SK-N-SH (cell line): ENCODE data around the gene ATP2B2. TPM values are rescaled to one million over a fixed set of nuclear protein-coding genes. Genes with fewer than 3 reads are reported as not detected.

Experiments
- CTCF ChIA-PET: fragments of 300-600, 350-600 bp; formaldehyde crosslinking; extraction: SDS; loops from one replicate; lab custom pipeline; 2021; lab: Yijun Ruan, JAX
- POLR2A ChIA-PET: fragments of 350-600 bp; sonication (Branson Sonifier 250); formaldehyde crosslinking; extraction: SDS; loops from one replicate; lab custom pipeline; 2020; ENCODE audit warnings: antibody characterized with exemption, inconsistent platforms; lab: Yijun Ruan, JAX
- DNase-seq: peaks from one replicate; pipeline ENCODE4 v3.0.0; 2012
- H2AFZ ChIP-seq: fragments of 200-600 bp; sonication (generic); 2 replicates; pipeline ENCODE4 v1.8.1; 2016; ENCODE audit warnings: antibody characterized with exemption, mild to moderate bottlenecking, low read depth
- H3F3A ChIP-seq: fragments of 200-600 bp; sonication (generic); replicated peaks from 2 replicates; pipeline ENCODE3; 2016; ENCODE audit warnings: antibody characterized with exemption, mild to moderate bottlenecking; ENCODE audit not compliant: insufficient read depth
- H3K27ac ChIP-seq, 2 experiments: fragments of 200-500 bp in 1 of 2; fragments of 200-600 bp in 1 of 2; sonication (Bioruptor generic) in 1 of 2; sonication (generic), shearing (Covaris generic) in 1 of 2; 2 replicates each; pipeline versions ENCODE4 v1.5.1 to v1.6.1; 2014 to 2016; ENCODE audit warnings: low read depth in 2 of 2, inconsistent platforms in 1 of 2, low read length in 1 of 2, mild to moderate bottlenecking in 1 of 2, mixed read lengths in 1 of 2
- H3K27me3 ChIP-seq: fragments of 200-600 bp; sonication (generic), shearing (Covaris generic); 2 replicates; pipeline ENCODE4 v1.6.1; 2016; ENCODE audit warnings: mixed run types; ENCODE audit not compliant: insufficient read depth
- H3K36me3 ChIP-seq, 2 experiments: fragments of 200-500 bp in 1 of 2; fragments of 200-600 bp in 1 of 2; sonication (Bioruptor generic) in 1 of 2; sonication (generic) in 1 of 2; replicated peaks in 1 of 2; 2 replicates each; pipeline versions ENCODE3 to v1.5.1; 2014 to 2016; ENCODE audit warnings: low read length in 1 of 2, mild to moderate bottlenecking in 1 of 2; ENCODE audit not compliant: insufficient read depth in 2 of 2, control insufficient read depth in 1 of 2
- H3K4me1 ChIP-seq, 2 experiments: fragments of 200-500 bp in 1 of 2; fragments of 200-600 bp in 1 of 2; sonication (Bioruptor generic) in 1 of 2; sonication (generic), shearing (Covaris generic) in 1 of 2; 2 replicates each; pipeline versions ENCODE4 v1.5.1 to v1.6.1; 2014 to 2016; ENCODE audit warnings: low read depth in 1 of 2, low read length in 1 of 2, mixed run types in 1 of 2; ENCODE audit not compliant: insufficient read depth in 2 of 2, control insufficient read depth in 1 of 2
- H3K4me2 ChIP-seq: fragments of 200-600 bp; sonication (generic), shearing (Covaris generic); 2 replicates; pipeline ENCODE4 v1.6.1; 2017; ENCODE audit warnings: mixed run types
- H3K4me3 ChIP-seq, 2 experiments: fragments of 200-500 bp in 1 of 2; fragments of 200-600 bp in 1 of 2; sonication (Bioruptor generic) in 1 of 2; sonication (generic), shearing (Covaris generic) in 1 of 2; 2 replicates each; pipeline versions ENCODE4 v1.5.1 to v1.8.1; 2014 to 2016; ENCODE audit warnings: low read depth in 2 of 2, inconsistent platforms in 1 of 2, low read length in 1 of 2, mild to moderate bottlenecking in 1 of 2, mixed read lengths in 1 of 2, moderate library complexity in 1 of 2
- H3K79me2 ChIP-seq: fragments of 200-600 bp; sonication (generic); 2 replicates; pipeline ENCODE4 v1.8.1; 2017; ENCODE audit warnings: mild to moderate bottlenecking; ENCODE audit not compliant: insufficient read depth
- H3K9ac ChIP-seq: fragments of 200-600 bp; sonication (generic); 2 replicates; pipeline ENCODE4 v1.6.1; 2017; ENCODE audit warnings: mixed run types
- H3K9me2 ChIP-seq: fragments of 200-600 bp; sonication (generic); 2 replicates; pipeline ENCODE4 v1.6.1; 2017; ENCODE audit warnings: mixed run types
- H3K9me3 ChIP-seq: fragments of 200-600 bp; sonication (generic); 2 replicates; pipeline ENCODE4 v1.6.1; 2017; ENCODE audit warnings: mixed run types, mild to moderate bottlenecking, moderate library complexity
- H4K20me1 ChIP-seq: fragments of 200-600 bp; sonication (generic); 2 replicates; pipeline ENCODE4 v1.6.1; 2017; ENCODE audit warnings: mild to moderate bottlenecking, mixed run types; ENCODE audit not compliant: insufficient read depth
- EP300 ChIP-seq, 2 experiments: IDR thresholded peaks; 2 replicates each; pipeline versions ENCODE4 v1.4.0 to v1.6.1; 2012; ENCODE audit warnings: borderline replicate concordance in 1 of 2, low read depth in 1 of 2, low read length in 1 of 2
- FOSL2 ChIP-seq: IDR thresholded peaks from 2 replicates; pipeline ENCODE4 v1.4.0; 2012; ENCODE audit warnings: low read depth, mild to moderate bottlenecking, moderate library complexity, borderline replicate concordance
- FOXJ3 ChIP-seq: sonication (generic); formaldehyde crosslinking; IDR thresholded peaks from 2 replicates; pipeline ENCODE4 v1.5.1; 2020; ENCODE audit warnings: mild to moderate bottlenecking, missing genetic modification reagents
- GABPA ChIP-seq: IDR thresholded peaks from 2 replicates; pipeline ENCODE4 v1.4.0; 2012; ENCODE audit warnings: low read depth, mild to moderate bottlenecking
- MEF2A ChIP-seq: IDR thresholded peaks from 2 replicates; pipeline ENCODE4 v1.4.0; 2012; ENCODE audit warnings: low read depth, borderline replicate concordance
- MXI1 ChIP-seq: IDR thresholded peaks from 2 replicates; pipeline ENCODE4 v1.6.1; 2012; ENCODE audit warnings: mild to moderate bottlenecking, low read depth, low read length, improper control_type of control experiment
- RCOR1 ChIP-seq: fragments of 150-350 bp; IDR thresholded peaks from 2 replicates; pipeline ENCODE4 v1.6.1; 2017; ENCODE audit warnings: antibody characterized with exemption, low read length
- RFX5 ChIP-seq: IDR thresholded peaks from 2 replicates; pipeline ENCODE4 v1.6.1; 2012; ENCODE audit warnings: mild to moderate bottlenecking, improper control_type of control experiment, low read length
- SMC3 ChIP-seq: IDR thresholded peaks from 2 replicates; pipeline ENCODE4 v1.6.1; 2012; ENCODE audit warnings: low read depth, low read length, improper control_type of control experiment
- TCF12 ChIP-seq: IDR thresholded peaks from 2 replicates; pipeline ENCODE4 v1.4.0; 2012
- TEAD4 ChIP-seq: IDR thresholded peaks from 2 replicates; pipeline ENCODE4 v1.4.0; 2012; ENCODE audit warnings: mild to moderate bottlenecking, borderline replicate concordance; ENCODE audit not compliant: insufficient read depth
- YY1 ChIP-seq: IDR thresholded peaks from 2 replicates; pipeline ENCODE4 v1.4.0; 2012; ENCODE audit warnings: low read depth, mild to moderate bottlenecking
- WGBS: methylation state at CpG from one replicate; pipeline ENCODE4 v1.1.6; 2017; ENCODE audit warnings: low lambda C conversion rate; 5-methylcytosine and 5-hydroxymethylcytosine counted together
- polyA plus RNA-seq, 3 experiments: library from polyadenylated mRNA; depleted of rRNA; stranded (reverse); fragments of >200 nt; gene quantifications; 2 replicates each; pipeline ENCODE4 v1.2.3, GENCODE V29; 2012
- TF ChIP-seq, protein P1 (sequence below): IDR thresholded peaks from 2 replicates; pipeline ENCODE4 v1.4.0; 2012; ENCODE audit warnings: low read depth, borderline replicate concordance
- TF ChIP-seq, protein P2 (sequence below): IDR thresholded peaks from 2 replicates; pipeline ENCODE4 v1.6.1; 2012; ENCODE audit warnings: mild to moderate bottlenecking, low read depth, low read length, moderate library complexity
- TF ChIP-seq, protein P3 (sequence below): IDR thresholded peaks from 2 replicates; pipeline ENCODE4 v1.4.0; 2012; ENCODE audit warnings: low read depth
- TF ChIP-seq, protein P4 (sequence below): IDR thresholded peaks from 2 replicates; pipeline ENCODE4; 2012
- TF ChIP-seq, protein P5 (sequence below): fragments of 200-600 bp; sonication (generic); IDR thresholded peaks from 2 replicates; pipeline ENCODE4 v1.6.1; 2017; ENCODE audit warnings: antibody characterized with exemption, mild to moderate bottlenecking, moderate library complexity

ATP2B2 gene
- polyA plus RNA-seq, 1 of the 3 experiments (the other 2 are of a cell fraction), result 0.15 TPM

DNA sequence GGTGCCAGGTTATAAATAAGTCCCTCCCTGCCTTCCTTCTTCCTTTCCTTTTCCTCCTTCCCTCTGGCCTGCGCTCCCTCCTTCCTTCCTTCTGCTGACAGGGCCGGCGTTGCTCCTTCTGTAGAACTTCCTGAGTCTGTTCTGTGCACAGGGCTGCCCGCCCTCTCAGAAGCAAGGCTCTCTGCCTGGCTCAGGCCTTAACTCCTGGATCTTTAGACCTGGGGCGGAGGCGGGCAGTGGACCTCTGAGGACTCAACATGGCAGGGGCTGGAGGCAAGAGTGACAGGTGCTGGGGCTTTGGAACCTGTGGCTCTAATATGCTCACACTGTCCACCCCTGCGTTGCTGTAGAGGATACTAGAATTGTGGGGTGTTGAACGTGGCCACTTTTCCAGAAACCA is 98.0 kb downstream of the ATP2B2 start:
- ChIA-PET CTCF (interaction anchor here (3.1 kb wide), 1 partner anchor 10 kb away, joined by 14 read pairs; no protein-coding TSS in a partner anchor), POLR2A (no interaction called here)
- Histone ChIP-seq H3K27ac (no peak overlapping the region), H3K4me1 (no peaks in the 10 kb centered on the region), H3K79me2 (no peaks in the 10 kb centered on the region), H3K9me2 (no peaks in the 10 kb centered on the region), H3K27me3 (peaks cover 4% of the 10 kb centered on the region; the same call in 1 of the 2 replicates), H3K4me2 (no peak overlapping the region), H3K4me3 (no peak overlapping the region), H2AFZ (no peak overlapping the region), H3F3A (no peaks in the 10 kb centered on the region), H3K9me3 (no peaks in the 10 kb centered on the region), H3K9ac (no peak overlapping the region), H4K20me1 (no peaks in the 10 kb centered on the region), H3K36me3 (no peaks in the 10 kb centered on the region)
- TF ChIP-seq YY1 (no peak), MXI1 (no peak), RCOR1 (no peak), FOSL2 (no peak), MEF2A (no peak), FOXJ3 (no peak), GABPA (no peak), EP300 (IDR thresholded peaks at IDR 0.05; ENCODE audit: borderline replicate concordance in 1 of 2, low read depth in 1 of 2, low read length in 1 of 2) (no peak), RFX5 (no peak), SMC3 (no peak), TEAD4 (no peak), TCF12 (no peak)
- TF ChIP-seq, protein P1, sequence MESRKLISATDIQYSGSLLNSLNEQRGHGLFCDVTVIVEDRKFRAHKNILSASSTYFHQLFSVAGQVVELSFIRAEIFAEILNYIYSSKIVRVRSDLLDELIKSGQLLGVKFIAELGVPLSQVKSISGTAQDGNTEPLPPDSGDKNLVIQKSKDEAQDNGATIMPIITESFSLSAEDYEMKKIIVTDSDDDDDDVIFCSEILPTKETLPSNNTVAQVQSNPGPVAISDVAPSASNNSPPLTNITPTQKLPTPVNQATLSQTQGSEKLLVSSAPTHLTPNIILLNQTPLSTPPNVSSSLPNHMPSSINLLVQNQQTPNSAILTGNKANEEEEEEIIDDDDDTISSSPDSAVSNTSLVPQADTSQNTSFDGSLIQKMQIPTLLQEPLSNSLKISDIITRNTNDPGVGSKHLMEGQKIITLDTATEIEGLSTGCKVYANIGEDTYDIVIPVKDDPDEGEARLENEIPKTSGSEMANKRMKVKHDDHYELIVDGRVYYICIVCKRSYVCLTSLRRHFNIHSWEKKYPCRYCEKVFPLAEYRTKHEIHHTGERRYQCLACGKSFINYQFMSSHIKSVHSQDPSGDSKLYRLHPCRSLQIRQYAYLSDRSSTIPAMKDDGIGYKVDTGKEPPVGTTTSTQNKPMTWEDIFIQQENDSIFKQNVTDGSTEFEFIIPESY, result no peak
- TF ChIP-seq, protein P2, sequence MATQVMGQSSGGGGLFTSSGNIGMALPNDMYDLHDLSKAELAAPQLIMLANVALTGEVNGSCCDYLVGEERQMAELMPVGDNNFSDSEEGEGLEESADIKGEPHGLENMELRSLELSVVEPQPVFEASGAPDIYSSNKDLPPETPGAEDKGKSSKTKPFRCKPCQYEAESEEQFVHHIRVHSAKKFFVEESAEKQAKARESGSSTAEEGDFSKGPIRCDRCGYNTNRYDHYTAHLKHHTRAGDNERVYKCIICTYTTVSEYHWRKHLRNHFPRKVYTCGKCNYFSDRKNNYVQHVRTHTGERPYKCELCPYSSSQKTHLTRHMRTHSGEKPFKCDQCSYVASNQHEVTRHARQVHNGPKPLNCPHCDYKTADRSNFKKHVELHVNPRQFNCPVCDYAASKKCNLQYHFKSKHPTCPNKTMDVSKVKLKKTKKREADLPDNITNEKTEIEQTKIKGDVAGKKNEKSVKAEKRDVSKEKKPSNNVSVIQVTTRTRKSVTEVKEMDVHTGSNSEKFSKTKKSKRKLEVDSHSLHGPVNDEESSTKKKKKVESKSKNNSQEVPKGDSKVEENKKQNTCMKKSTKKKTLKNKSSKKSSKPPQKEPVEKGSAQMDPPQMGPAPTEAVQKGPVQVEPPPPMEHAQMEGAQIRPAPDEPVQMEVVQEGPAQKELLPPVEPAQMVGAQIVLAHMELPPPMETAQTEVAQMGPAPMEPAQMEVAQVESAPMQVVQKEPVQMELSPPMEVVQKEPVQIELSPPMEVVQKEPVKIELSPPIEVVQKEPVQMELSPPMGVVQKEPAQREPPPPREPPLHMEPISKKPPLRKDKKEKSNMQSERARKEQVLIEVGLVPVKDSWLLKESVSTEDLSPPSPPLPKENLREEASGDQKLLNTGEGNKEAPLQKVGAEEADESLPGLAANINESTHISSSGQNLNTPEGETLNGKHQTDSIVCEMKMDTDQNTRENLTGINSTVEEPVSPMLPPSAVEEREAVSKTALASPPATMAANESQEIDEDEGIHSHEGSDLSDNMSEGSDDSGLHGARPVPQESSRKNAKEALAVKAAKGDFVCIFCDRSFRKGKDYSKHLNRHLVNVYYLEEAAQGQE, result no peak
- TF ChIP-seq, protein P3, sequence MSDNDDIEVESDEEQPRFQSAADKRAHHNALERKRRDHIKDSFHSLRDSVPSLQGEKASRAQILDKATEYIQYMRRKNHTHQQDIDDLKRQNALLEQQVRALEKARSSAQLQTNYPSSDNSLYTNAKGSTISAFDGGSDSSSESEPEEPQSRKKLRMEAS, result no peak
- TF ChIP-seq, protein P4, sequence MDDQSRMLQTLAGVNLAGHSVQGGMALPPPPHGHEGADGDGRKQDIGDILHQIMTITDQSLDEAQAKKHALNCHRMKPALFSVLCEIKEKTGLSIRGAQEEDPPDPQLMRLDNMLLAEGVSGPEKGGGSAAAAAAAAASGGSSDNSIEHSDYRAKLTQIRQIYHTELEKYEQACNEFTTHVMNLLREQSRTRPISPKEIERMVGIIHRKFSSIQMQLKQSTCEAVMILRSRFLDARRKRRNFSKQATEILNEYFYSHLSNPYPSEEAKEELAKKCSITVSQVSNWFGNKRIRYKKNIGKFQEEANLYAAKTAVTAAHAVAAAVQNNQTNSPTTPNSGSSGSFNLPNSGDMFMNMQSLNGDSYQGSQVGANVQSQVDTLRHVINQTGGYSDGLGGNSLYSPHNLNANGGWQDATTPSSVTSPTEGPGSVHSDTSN, result no peak
- TF ChIP-seq, protein P5, sequence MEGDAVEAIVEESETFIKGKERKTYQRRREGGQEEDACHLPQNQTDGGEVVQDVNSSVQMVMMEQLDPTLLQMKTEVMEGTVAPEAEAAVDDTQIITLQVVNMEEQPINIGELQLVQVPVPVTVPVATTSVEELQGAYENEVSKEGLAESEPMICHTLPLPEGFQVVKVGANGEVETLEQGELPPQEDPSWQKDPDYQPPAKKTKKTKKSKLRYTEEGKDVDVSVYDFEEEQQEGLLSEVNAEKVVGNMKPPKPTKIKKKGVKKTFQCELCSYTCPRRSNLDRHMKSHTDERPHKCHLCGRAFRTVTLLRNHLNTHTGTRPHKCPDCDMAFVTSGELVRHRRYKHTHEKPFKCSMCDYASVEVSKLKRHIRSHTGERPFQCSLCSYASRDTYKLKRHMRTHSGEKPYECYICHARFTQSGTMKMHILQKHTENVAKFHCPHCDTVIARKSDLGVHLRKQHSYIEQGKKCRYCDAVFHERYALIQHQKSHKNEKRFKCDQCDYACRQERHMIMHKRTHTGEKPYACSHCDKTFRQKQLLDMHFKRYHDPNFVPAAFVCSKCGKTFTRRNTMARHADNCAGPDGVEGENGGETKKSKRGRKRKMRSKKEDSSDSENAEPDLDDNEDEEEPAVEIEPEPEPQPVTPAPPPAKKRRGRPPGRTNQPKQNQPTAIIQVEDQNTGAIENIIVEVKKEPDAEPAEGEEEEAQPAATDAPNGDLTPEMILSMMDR, result no peak
- WGBS, result 60% methylated on average over 8 of the region's 8 CpGs
- DNase-seq, result no peak
